T-helper 2 cell treated with Interferon-gamma antibody and Interleukin-4, amounts not matched to agents 100 ng/mL and 5 ng/mL, for 36 hours (primary cell): Measurements from ENCODE around the gene MRPL21. TPM values are rescaled to one million over a fixed set of nuclear protein-coding genes. Genes with fewer than 3 reads are reported as not detected.

ENCODE experiments used
- intact Hi-C: fragments of 100-400 bp; cut with micrococcal nuclease; formaldehyde crosslinking; loops from one replicate; pipeline ENCODE4 v1.15.1; 2023
- total RNA-seq: library from RNA; stranded (reverse); gene quantifications from 2 replicates; pipeline ENCODE4 v1.2.3, GENCODE V29; 2022

The MRPL21 gene
- total RNA-seq, 1 donor from 2014 or later, result 69.1 TPM

GRCh38 chr11:68935516-68936357, 32.1 kb upstream of the MRPL21 start:
- intact Hi-C loops, result no loop called here

GRCh38 chr11:68935066-68935465, 31.4 kb upstream of the MRPL21 start:
- intact Hi-C loops, result no loop called here

- intact Hi-C loops, result no loop called here
These were observed 31.0 kb upstream of the MRPL21 start for GRCh38 chr11:68934666-68935065.

- intact Hi-C loops, result no loop called here
These were observed 30.7 kb upstream of the MRPL21 start for GRCh38 chr11:68934321-68934645.

GRCh38 chr11:68933605-68934320, 30.1 kb upstream of the MRPL21 start:
- intact Hi-C loops, result no loop called here

- intact Hi-C loops, result no loop called here
These were observed 29.4 kb upstream of the MRPL21 start for GRCh38 chr11:68932933-68933577.

- intact Hi-C loops, result no loop called here
These were observed 28.7 kb upstream of the MRPL21 start for GRCh38 chr11:68932358-68932757.

GRCh38 chr11:68931911-68932310, 28.3 kb upstream of the MRPL21 start:
- intact Hi-C loops, result no loop called here

GRCh38 chr11:68930991-68931855, 27.6 kb upstream of the MRPL21 start:
- intact Hi-C loops, result no loop called here

- intact Hi-C loops, result no loop called here
These were observed 26.3 kb upstream of the MRPL21 start for GRCh38 chr11:68929706-68930570.

GRCh38 chr11:68929135-68929534, 25.5 kb upstream of the MRPL21 start:
- intact Hi-C loops, result no loop called here

GRCh38 chr11:68928136-68928880, 24.7 kb upstream of the MRPL21 start:
- intact Hi-C loops, result no loop called here

GRCh38 chr11:68927280-68928135, 23.9 kb upstream of the MRPL21 start:
- intact Hi-C loops, result no loop called here

GRCh38 chr11:68925611-68926010, 22.0 kb upstream of the MRPL21 start:
- intact Hi-C loops, result no loop called here

- intact Hi-C loops, result no loop called here
These were observed 20.7 kb upstream of the MRPL21 start for GRCh38 chr11:68924073-68924925.

GRCh38 chr11:68923614-68924013, 20.0 kb upstream of the MRPL21 start:
- intact Hi-C loops, result no loop called here

- intact Hi-C loops, result no loop called here
These were observed 12.8 kb upstream of the MRPL21 start for GRCh38 chr11:68916439-68916838.

GRCh38 chr11:68914761-68915160, 11.1 kb upstream of the MRPL21 start:
- intact Hi-C loops, result no loop called here
